Measurements from ENCODE around the gene NCBP3.

DNA sequence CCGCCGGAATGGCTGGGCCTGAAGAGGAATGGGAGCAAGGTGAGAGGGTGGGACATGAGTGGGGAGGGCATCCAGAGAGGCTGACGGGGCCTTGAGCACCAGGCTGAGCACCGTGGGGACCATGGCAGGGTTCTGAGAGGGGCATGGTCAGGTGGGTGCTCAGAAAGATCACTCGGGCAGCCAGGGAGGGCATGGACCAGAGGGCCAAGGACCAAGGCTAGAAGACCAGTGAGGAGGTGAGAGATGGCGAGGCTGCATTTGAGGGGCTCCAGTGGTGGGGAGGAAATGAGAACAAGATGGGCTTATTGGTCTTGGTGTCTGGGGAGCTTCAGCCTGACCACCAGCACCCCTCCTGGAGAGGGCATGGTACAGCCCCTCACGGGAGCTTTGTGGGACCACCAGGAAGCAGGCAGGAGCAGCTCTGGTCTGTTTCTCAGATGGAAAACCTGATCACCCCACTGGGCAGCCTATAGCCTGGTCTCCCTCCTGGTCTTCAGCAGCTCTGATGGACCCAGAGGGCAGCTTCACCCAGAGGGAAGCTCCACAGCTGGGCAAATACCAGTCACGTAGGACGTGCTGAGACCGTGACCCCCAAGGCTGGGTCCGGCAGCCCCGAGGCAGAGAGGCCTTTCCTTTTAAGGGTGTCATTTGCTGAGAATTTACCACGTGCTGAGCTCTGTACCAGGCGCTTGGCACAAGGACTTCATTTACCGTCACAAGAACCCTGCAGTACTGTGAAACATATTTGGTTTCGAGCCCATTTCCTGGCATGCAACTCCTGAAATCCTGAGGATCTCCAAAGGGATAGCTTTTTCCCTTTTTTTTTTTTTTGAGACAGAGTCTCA lies 11.4 kb upstream of the NCBP3 start:
- TF ChIP-seq, protein P1, sequence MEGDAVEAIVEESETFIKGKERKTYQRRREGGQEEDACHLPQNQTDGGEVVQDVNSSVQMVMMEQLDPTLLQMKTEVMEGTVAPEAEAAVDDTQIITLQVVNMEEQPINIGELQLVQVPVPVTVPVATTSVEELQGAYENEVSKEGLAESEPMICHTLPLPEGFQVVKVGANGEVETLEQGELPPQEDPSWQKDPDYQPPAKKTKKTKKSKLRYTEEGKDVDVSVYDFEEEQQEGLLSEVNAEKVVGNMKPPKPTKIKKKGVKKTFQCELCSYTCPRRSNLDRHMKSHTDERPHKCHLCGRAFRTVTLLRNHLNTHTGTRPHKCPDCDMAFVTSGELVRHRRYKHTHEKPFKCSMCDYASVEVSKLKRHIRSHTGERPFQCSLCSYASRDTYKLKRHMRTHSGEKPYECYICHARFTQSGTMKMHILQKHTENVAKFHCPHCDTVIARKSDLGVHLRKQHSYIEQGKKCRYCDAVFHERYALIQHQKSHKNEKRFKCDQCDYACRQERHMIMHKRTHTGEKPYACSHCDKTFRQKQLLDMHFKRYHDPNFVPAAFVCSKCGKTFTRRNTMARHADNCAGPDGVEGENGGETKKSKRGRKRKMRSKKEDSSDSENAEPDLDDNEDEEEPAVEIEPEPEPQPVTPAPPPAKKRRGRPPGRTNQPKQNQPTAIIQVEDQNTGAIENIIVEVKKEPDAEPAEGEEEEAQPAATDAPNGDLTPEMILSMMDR (conservative IDR thresholded peaks at IDR 0.05; ENCODE audit: low read length) = no peak; the same call in 1 of the 2 replicates
- TF ChIP-seq EZH2phosphoT487 (IDR thresholded peaks at IDR 0.05; ENCODE audit: borderline replicate concordance) = no peak
